HEK293T (cell line): ENCODE results near the gene MRPS26.
A peak's percentile ranks its signal among the peaks of the same experiment; 100 is the strongest.
"Not testable (repeated sequence)": the region's sequence is repeated elsewhere in the genome, so short reads cannot be mapped to it uniquely, and the experiment has no call there.

ENCODE experiments used
- CTCF ChIA-PET: fragments of 350-600 bp; formaldehyde crosslinking; extraction: SDS; loops from one replicate; lab custom pipeline; 2021; ENCODE audit warnings: antibody characterized with exemption, inconsistent platforms; lab: Yijun Ruan, JAX
- POLR2A ChIA-PET: fragments of 350-600 bp; formaldehyde crosslinking; extraction: SDS; loops from one replicate; lab custom pipeline; 2020; ENCODE audit warnings: antibody characterized with exemption, inconsistent platforms; lab: Yijun Ruan, JAX
- DNase-seq: peaks from one replicate; pipeline ENCODE4 v3.0.0; 2012; ENCODE audit warnings: mixed read lengths; ENCODE audit errors: extremely low spot score
- ARNT ChIP-seq: fragments of 450-650 bp; IDR thresholded peaks from 2 replicates; pipeline ENCODE4 v1.6.1; 2017; ENCODE audit warnings: mild to moderate bottlenecking
- BHLHE40 ChIP-seq: fragments of 450-650 bp; IDR thresholded peaks from 2 replicates; pipeline ENCODE4 v1.6.1; 2016; ENCODE audit warnings: mild to moderate bottlenecking, moderate library complexity, borderline replicate concordance
- CTBP1 ChIP-seq: fragments of 450-650 bp; IDR thresholded peaks from 2 replicates; pipeline ENCODE4 v1.6.1; 2016; ENCODE audit warnings: borderline replicate concordance
- ELF4 ChIP-seq: fragments of 450-650 bp; IDR thresholded peaks from 2 replicates; pipeline ENCODE4 v1.6.1; 2017; ENCODE audit warnings: antibody characterized with exemption
- FOXA1 ChIP-seq: fragments of 450-650 bp; IDR thresholded peaks from 2 replicates; pipeline ENCODE4 v1.6.1; 2016; ENCODE audit warnings: mild to moderate bottlenecking
- FOXK2 ChIP-seq: fragments of 450-650 bp; IDR thresholded peaks from 2 replicates; pipeline ENCODE4 v1.6.1; 2016; ENCODE audit warnings: mild to moderate bottlenecking
- FOXM1 ChIP-seq: fragments of 450-650 bp; IDR thresholded peaks from 2 replicates; pipeline ENCODE4 v1.6.1; 2017; ENCODE audit warnings: mild to moderate bottlenecking, borderline replicate concordance
- HDGF ChIP-seq: fragments of 450-650 bp; IDR thresholded peaks from 2 replicates; pipeline ENCODE4 v1.6.1; 2017; ENCODE audit warnings: antibody characterized with exemption, borderline replicate concordance
- L3MBTL2 ChIP-seq: fragments of 450-650 bp; conservative IDR thresholded peaks from 2 replicates; pipeline ENCODE4 v1.6.1; 2016; ENCODE audit warnings: mild to moderate bottlenecking
- LEF1 ChIP-seq: fragments of 450-650 bp; IDR thresholded peaks from 2 replicates; pipeline ENCODE4 v1.6.1; 2017; ENCODE audit warnings: mild to moderate bottlenecking, borderline replicate concordance
- NFRKB ChIP-seq: fragments of 450-650 bp; IDR thresholded peaks from 2 replicates; pipeline ENCODE4 v1.6.1; 2016; ENCODE audit warnings: mild to moderate bottlenecking, moderate library complexity
- PKNOX1 ChIP-seq: fragments of 450-650 bp; IDR thresholded peaks from 2 replicates; pipeline ENCODE4 v1.6.1; 2016
- SP1 ChIP-seq: fragments of 450-650 bp; IDR thresholded peaks from 2 replicates; pipeline ENCODE4 v1.6.1; 2017
- SUZ12 ChIP-seq: fragments of 450-650 bp; IDR thresholded peaks from 2 replicates; pipeline ENCODE4 v1.6.1; 2016; ENCODE audit warnings: mild to moderate bottlenecking
- TARDBP ChIP-seq: fragments of 450-650 bp; IDR thresholded peaks from 2 replicates; pipeline ENCODE4 v1.6.1; 2016
- ZNF384 ChIP-seq: fragments of 450-650 bp; IDR thresholded peaks from 2 replicates; pipeline ENCODE4 v1.6.1; 2016

MRPS26 gene

GRCh38 chr20:3046677-3047462 lies 1.0 kb downstream of the MRPS26 start:
- no peak for TF ChIP-seq ELF4
- TF ChIP-seq ARNT = no peak
- TF ChIP-seq PKNOX1 = no peak; the same call in 1 of the 2 replicates
- no peak for TF ChIP-seq HDGF
- CTCF ChIA-PET = no interaction called here
- peak; percentile 15 for DNase-seq
- POLR2A ChIA-PET = no interaction called here

- ChIA-PET CTCF (no interaction called here), POLR2A (no interaction called here)
- DNase-seq = no peak
- TF ChIP-seq ARNT = no peak
- no peak for TF ChIP-seq SUZ12
- TF ChIP-seq ZNF384 = no peak
- TF ChIP-seq FOXM1 = no peak
- TF ChIP-seq L3MBTL2 = no peak
- no peak for TF ChIP-seq CTBP1
- TF ChIP-seq PKNOX1 = no peak
- no peak for TF ChIP-seq HDGF
- no peak for TF ChIP-seq BHLHE40
- no peak for TF ChIP-seq NFRKB
- no peak for TF ChIP-seq TARDBP
Measured at GRCh38 chr20:3047486-3048419, 1.9 kb downstream of the MRPS26 start.

- ChIA-PET POLR2A (no interaction called here), CTCF (no interaction called here)
- no peak for TF ChIP-seq ELF4
- TF ChIP-seq PKNOX1 = no peak
- TF ChIP-seq FOXM1 = no peak
- TF ChIP-seq LEF1 = no peak
- no peak for TF ChIP-seq TARDBP
- DNase-seq = no peak
Measured at GRCh38 chr20:3051385-3052019, 5.7 kb downstream of the MRPS26 start.

GRCh38 chr20:3059489-3059888 lies 13.6 kb downstream of the MRPS26 start:
- ChIA-PET CTCF (no interaction called here), POLR2A (no interaction called here)
- DNase-seq = no peak
- TF ChIP-seq TARDBP (no peak), ZNF384 (no peak), SP1 (no peak), CTBP1 (no peak), PKNOX1 (no peak), FOXM1 (no peak), L3MBTL2 (no peak), ARNT (no peak), FOXK2 (no peak), FOXA1 (no peak), HDGF (no peak), SUZ12 (no peak), NFRKB (no peak), BHLHE40 (no peak)

GRCh38 chr20:3064119-3064518 lies 18.3 kb downstream of the MRPS26 start:
- POLR2A ChIA-PET, DNase-seq: not testable (repeated sequence)
- CTCF ChIA-PET = interaction anchor here (0.6 kb wide), 1 partner anchor 81 kb away, joined by 6 read pairs; no protein-coding TSS in a partner anchor
